Activated gamma-delta T cell (primary cell): ENCODE results near the gene FOXB1.

ENCODE experiments used
- DNase-seq: peaks from one replicate; lab custom pipeline; 2025; lab: John Stamatoyannopoulos, UW

FOXB1 gene

GRCh38 chr15:59998950-59999611 is 5.0 kb upstream of the FOXB1 start:
- no peak for DNase-seq

- no peak for DNase-seq
These were observed 4.4 kb upstream of the FOXB1 start for GRCh38 chr15:59999612-60000112.

- DNase-seq: no peak
These were observed 3.8 kb upstream of the FOXB1 start for GRCh38 chr15:60000113-60000823.

GRCh38 chr15:60000824-60001609 is 3.1 kb upstream of the FOXB1 start:
- no peak for DNase-seq

- DNase-seq: no peak
These were observed 2.2 kb upstream of the FOXB1 start for GRCh38 chr15:60001610-60002527.

- DNase-seq: no peak
These were observed 1.4 kb upstream of the FOXB1 start for GRCh38 chr15:60002528-60003218.

GRCh38 chr15:60003243-60004008 is 685 bp upstream of the FOXB1 start:
- DNase-seq: no peak

- DNase-seq: no peak
These were observed 788 bp downstream of the FOXB1 start for GRCh38 chr15:60004846-60005351.

- DNase-seq: no peak
These were observed 1.5 kb downstream of the FOXB1 start for GRCh38 chr15:60005352-60006202.

GRCh38 chr15:60006203-60006862 is 2.2 kb downstream of the FOXB1 start:
- DNase-seq: peak; percentile 20

- no peak for DNase-seq
These were observed 2.8 kb downstream of the FOXB1 start for GRCh38 chr15:60006873-60007272.

- DNase-seq: no peak
These were observed 5.2 kb downstream of the FOXB1 start for GRCh38 chr15:60009124-60009960.

- no peak for DNase-seq
These were observed 6.0 kb downstream of the FOXB1 start for GRCh38 chr15:60009980-60010732.

- DNase-seq: no peak
These were observed 6.7 kb downstream of the FOXB1 start for GRCh38 chr15:60010858-60011257.

GRCh38 chr15:60012695-60013094 is 8.6 kb downstream of the FOXB1 start:
- DNase-seq: no peak
